Panc1 (cell line): Measurements from ENCODE around the gene KASH5.

Experiments used
- POLR2AphosphoS5 ChIP-seq: IDR thresholded peaks from 2 replicates; pipeline ENCODE4 v1.6.1; 2012; ENCODE audit warnings: mild to moderate bottlenecking, low read depth, low read length, moderate library complexity
- TCF7L2 ChIP-seq: IDR thresholded peaks from 2 replicates; pipeline ENCODE4 v1.6.1; 2011; ENCODE audit warnings: mild to moderate bottlenecking, low read depth, low read length, inconsistent platforms
- TF ChIP-seq, protein P1 (sequence below): fragments of 450-650 bp; IDR thresholded peaks from 2 replicates; pipeline ENCODE4 v1.5.1; 2017; ENCODE audit warnings: mild to moderate bottlenecking
- TF ChIP-seq, protein P2 (sequence below), 2 experiments: IDR thresholded peaks; 2 replicates each; pipeline ENCODE4 v1.6.1; 2011 to 2012; ENCODE audit warnings: low read depth in 2 of 2, control low read depth in 1 of 2, low read length in 1 of 2, mild to moderate bottlenecking in 1 of 2, moderate library complexity in 1 of 2; ENCODE audit not compliant: insufficient read depth in 1 of 2

- TF ChIP-seq, protein P1, sequence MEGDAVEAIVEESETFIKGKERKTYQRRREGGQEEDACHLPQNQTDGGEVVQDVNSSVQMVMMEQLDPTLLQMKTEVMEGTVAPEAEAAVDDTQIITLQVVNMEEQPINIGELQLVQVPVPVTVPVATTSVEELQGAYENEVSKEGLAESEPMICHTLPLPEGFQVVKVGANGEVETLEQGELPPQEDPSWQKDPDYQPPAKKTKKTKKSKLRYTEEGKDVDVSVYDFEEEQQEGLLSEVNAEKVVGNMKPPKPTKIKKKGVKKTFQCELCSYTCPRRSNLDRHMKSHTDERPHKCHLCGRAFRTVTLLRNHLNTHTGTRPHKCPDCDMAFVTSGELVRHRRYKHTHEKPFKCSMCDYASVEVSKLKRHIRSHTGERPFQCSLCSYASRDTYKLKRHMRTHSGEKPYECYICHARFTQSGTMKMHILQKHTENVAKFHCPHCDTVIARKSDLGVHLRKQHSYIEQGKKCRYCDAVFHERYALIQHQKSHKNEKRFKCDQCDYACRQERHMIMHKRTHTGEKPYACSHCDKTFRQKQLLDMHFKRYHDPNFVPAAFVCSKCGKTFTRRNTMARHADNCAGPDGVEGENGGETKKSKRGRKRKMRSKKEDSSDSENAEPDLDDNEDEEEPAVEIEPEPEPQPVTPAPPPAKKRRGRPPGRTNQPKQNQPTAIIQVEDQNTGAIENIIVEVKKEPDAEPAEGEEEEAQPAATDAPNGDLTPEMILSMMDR = no peak
- TF ChIP-seq POLR2AphosphoS5 (no peak), TCF7L2 (no peak)
- TF ChIP-seq, protein P2, sequence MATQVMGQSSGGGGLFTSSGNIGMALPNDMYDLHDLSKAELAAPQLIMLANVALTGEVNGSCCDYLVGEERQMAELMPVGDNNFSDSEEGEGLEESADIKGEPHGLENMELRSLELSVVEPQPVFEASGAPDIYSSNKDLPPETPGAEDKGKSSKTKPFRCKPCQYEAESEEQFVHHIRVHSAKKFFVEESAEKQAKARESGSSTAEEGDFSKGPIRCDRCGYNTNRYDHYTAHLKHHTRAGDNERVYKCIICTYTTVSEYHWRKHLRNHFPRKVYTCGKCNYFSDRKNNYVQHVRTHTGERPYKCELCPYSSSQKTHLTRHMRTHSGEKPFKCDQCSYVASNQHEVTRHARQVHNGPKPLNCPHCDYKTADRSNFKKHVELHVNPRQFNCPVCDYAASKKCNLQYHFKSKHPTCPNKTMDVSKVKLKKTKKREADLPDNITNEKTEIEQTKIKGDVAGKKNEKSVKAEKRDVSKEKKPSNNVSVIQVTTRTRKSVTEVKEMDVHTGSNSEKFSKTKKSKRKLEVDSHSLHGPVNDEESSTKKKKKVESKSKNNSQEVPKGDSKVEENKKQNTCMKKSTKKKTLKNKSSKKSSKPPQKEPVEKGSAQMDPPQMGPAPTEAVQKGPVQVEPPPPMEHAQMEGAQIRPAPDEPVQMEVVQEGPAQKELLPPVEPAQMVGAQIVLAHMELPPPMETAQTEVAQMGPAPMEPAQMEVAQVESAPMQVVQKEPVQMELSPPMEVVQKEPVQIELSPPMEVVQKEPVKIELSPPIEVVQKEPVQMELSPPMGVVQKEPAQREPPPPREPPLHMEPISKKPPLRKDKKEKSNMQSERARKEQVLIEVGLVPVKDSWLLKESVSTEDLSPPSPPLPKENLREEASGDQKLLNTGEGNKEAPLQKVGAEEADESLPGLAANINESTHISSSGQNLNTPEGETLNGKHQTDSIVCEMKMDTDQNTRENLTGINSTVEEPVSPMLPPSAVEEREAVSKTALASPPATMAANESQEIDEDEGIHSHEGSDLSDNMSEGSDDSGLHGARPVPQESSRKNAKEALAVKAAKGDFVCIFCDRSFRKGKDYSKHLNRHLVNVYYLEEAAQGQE (IDR thresholded peaks at IDR 0.05; ENCODE audit: insufficient read depth in 1 of 2, low read depth in 2 of 2, low read length in 1 of 2) = no peak
Observed at GRCh38 chr19:49361438-49362047, 26.5 kb upstream of the KASH5 start.
